C1 segment of cervical spinal cord (tissue), 14 donors: ENCODE data around the gene OXER1.
"Not testable (repeated sequence)": the region's sequence is repeated elsewhere in the genome, so short reads cannot be mapped to it uniquely, and the experiment has no call there.

ENCODE experiments used
- DNase-seq, 14 donors: peaks; one replicate each; lab custom pipeline; 2025; lab: John Stamatoyannopoulos, UW

The OXER1 gene

GRCh38 chr2:42752816-42753813 lies 10.8 kb downstream of the OXER1 start:
- DNase-seq = no peak

- peak in 3 of 14 donors; percentile 10 to 49 (median 23) for DNase-seq
Observed at GRCh38 chr2:42752314-42752713, 11.6 kb downstream of the OXER1 start.

- no peak for DNase-seq
Observed at GRCh38 chr2:42748840-42749239, 15.1 kb downstream of the OXER1 start.

- no peak for DNase-seq
Observed at GRCh38 chr2:42747422-42747821, 16.5 kb downstream of the OXER1 start.

GRCh38 chr2:42744545-42745082 lies 19.3 kb downstream of the OXER1 start:
- DNase-seq = no peak

GRCh38 chr2:42743659-42743990 lies 20.3 kb downstream of the OXER1 start:
- DNase-seq = no peak

GRCh38 chr2:42742740-42743658 lies 20.9 kb downstream of the OXER1 start:
- DNase-seq = no peak

GRCh38 chr2:42741140-42741539 lies 22.8 kb downstream of the OXER1 start:
- DNase-seq = no peak

GRCh38 chr2:42736598-42737322 lies 27.2 kb downstream of the OXER1 start:
- DNase-seq = no peak

- no peak for DNase-seq
Observed at GRCh38 chr2:42733852-42734251, 30.1 kb downstream of the OXER1 start.

- not testable (repeated sequence) for DNase-seq
Observed at GRCh38 chr2:42731316-42731715, 32.6 kb downstream of the OXER1 start.

- no peak for DNase-seq
Observed at GRCh38 chr2:42726680-42727079, 37.3 kb downstream of the OXER1 start.

GRCh38 chr2:42725657-42726056 lies 38.3 kb downstream of the OXER1 start:
- DNase-seq = no peak

GRCh38 chr2:42724886-42725285 lies 39.0 kb downstream of the OXER1 start:
- DNase-seq = no peak

GRCh38 chr2:42723465-42723864 lies 40.5 kb downstream of the OXER1 start:
- no peak for DNase-seq

GRCh38 chr2:42722320-42723190 lies 41.4 kb downstream of the OXER1 start:
- DNase-seq = peak in 4 of 14 donors; percentile 3 to 30 (median 16)

GRCh38 chr2:42721898-42722297 lies 42.0 kb downstream of the OXER1 start:
- DNase-seq = no peak

- no peak for DNase-seq
Observed at GRCh38 chr2:42714686-42715085, 49.2 kb downstream of the OXER1 start.

- no peak for DNase-seq
Observed at GRCh38 chr2:42713920-42714319, 50.0 kb downstream of the OXER1 start.

- DNase-seq = no peak
Observed at GRCh38 chr2:42712934-42713333, 51.0 kb downstream of the OXER1 start.
